SU-DHL-6 (cell line): Measurements from ENCODE around the gene KRTAP5-2.

ENCODE experiments used
- CTCF ChIP-seq: fragments of 200-600 bp; sonication (generic); IDR thresholded peaks from one replicate; pipeline ENCODE4 v1.5.1; 2017; ENCODE audit warnings: antibody characterized with exemption, mild to moderate bottlenecking, low read length, moderate library complexity; ENCODE audit not compliant: insufficient read depth, poor library complexity, severe bottlenecking
- EZH2phosphoT487 ChIP-seq: fragments of 200-600 bp; sonication (generic), shearing (Covaris generic); conservative IDR thresholded peaks from 2 replicates; pipeline ENCODE4 v1.6.1; 2018; ENCODE audit warnings: mild to moderate bottlenecking, antibody characterized with exemption, low read length, moderate library complexity, mixed read lengths

- TF ChIP-seq CTCF = no peak
- no peak for TF ChIP-seq EZH2phosphoT487
These were observed 36.8 kb downstream of the KRTAP5-2 start for GRCh38 chr11:1561266-1561665.
